Iris pigment epithelial cell (primary cell): ENCODE data around the gene GJD2.

Experiments
- DNase-seq: peaks from one replicate; pipeline ENCODE4 v3.0.0-alpha.2; 2011; ENCODE audit warnings: low read depth

GJD2 gene

DNA sequence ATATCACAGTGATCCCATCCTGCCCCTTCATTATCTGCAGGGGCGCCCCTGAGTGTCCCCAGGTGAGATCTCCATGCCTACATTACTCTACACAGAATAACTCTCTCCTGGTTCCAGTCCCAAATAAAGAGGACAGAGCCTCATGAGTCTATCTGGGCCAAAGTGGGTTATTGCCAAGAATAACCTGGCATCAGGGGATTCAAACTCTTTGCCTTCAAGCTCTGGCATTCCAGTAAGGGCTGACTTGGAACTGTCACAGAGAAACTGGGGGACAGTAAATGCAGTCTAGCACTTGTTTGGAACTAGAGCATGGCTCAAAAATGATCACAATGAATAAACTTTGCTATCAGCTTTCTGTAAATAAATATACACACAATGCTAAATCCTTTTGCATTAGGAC is 30.3 kb downstream of the GJD2 start:
- no peak for DNase-seq

DNA sequence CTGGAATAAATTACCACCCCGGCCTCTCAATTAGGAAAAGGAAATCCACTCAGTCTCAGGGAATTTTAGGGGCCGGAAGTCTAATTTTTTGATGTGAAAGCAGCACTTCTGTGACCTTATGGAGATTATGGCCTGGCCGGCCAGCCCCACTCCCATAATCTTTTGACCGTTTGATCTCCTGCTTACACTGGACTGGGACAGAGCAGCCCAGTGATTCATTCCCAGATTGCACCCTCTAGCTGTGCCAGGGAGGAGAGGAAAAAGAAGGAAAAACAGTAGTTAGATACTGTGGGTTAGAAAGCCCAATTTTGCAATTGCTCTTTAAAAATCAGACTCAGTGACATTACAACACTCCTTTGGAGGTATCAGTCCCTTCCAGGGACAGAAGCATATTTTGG is 32.4 kb downstream of the GJD2 start:
- DNase-seq: peak; percentile 20

DNA sequence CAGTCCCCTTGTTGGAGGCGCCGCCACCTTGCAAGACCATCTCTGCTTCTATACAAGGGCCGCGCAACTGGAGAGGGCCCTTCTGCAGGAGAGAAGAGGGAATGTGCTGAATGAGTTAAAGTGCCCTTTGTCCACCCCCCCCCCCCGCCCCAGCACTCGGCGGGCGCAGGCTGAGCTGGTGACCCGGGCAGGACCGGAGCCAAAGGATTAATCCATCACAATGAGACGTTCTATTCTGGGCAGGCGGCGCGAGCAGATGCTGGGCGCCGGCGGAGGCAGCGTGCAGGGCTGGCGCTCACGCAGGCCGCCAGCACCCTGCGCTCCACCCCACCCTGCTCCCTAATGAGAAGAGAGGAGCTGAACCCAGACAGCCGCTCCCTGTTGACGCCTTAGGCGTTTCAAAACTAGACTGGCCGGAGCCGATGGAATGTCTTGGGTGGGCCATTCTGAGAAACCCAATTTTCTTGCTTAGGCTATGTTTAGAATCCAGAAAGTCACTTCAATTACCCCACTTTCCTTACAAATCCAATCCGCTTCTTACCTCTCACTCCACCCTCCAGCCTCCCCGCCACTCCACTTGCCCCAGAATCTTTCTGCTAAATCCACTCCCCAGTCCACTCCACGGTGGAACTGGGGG is 32.9 kb downstream of the GJD2 start:
- peak; percentile 54 for DNase-seq

DNA sequence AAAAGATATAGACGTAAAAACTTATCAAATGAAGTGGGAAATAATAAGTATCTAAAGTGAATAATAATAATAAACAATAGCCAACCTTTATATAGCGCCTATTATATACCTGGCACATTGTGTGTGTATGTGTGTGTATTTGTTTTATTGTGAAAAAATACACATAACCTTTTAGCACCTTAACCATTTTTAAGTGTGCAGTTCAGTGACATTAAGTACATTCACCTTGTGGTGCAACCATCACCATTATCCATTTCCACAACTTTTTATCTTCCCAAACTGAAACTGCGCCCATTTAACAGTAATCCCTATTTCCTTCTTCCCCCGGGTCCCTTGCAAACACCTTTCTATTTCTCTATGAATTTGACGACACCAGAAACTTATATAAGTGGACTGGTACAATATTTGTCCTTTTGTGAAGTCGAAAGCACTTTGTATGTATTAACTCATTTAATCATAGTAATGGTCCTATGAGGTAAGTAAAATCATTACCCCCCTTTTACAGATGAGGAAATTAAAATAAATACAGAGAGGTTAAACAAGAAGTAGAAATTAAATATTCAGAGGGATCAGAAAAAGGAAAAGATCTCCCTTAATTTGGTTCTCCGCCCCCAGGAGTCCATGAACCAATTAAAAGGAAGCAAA is 33.5 kb downstream of the GJD2 start:
- DNase-seq: no peak

DNA sequence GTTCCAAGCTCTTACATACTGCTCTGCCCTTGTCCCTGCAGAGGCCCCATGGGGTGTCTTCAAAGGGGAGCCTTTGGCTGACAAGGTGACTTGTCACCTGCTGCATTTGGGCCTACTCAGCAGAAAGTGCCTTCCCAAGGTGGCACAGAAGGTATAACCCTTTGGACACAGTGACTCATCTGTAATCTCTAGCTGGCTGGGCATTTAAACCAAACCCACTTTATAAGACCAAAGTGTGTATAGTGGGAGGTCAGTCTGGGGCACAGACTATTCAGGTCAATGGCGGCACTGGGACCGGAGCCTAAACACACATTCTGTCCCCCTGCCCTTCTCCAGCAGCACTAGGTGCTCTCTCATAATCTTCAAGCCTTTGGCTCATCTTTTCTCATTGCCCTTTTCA is 35.1 kb downstream of the GJD2 start:
- no peak for DNase-seq

DNA sequence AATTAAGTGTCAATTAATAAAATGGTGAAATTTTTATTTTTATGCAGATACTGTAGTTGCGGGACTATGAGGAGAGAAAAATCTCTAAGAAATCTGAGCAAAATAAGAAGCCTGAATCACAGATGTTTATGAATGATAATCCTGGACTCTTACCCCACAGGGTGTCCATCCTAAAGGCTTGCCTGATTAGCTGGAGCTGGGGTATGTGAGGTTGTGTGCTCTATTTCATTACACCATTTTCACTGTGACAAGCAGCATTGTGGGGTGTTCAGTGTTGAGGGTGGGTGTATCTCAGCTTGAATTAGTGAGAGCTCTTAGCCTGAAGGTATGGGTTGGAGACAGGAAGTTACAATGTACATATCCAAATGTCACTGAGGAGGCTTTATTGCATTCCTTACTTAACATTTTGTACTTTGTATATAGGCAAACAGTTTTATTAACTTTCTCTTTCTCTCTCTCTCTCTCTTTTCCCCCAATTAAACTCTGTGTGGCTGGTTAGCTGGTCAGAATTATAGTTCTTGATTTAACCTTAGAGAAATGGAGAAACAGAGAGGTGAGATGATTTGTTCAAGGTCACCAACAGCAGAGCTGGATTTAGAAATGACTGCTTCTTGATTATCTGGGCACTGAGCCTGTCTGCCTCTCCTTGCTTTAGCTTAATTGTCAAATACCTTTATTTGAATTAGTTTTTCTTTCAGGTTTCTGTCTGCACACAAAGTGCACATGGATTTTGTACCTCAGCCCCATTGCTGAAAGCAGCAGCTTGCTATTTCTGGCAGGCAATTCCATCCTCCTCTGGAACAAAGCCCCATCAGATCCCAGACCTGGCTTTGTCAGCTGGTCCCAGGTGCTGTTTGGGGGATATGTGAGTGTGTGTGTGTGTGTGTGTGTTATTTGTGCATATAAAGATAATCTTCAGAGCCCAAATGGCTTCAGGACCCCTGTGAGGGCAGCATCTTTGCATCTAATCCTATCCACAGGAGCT is 35.8 kb downstream of the GJD2 start:
- DNase-seq: peak; percentile 35

DNA sequence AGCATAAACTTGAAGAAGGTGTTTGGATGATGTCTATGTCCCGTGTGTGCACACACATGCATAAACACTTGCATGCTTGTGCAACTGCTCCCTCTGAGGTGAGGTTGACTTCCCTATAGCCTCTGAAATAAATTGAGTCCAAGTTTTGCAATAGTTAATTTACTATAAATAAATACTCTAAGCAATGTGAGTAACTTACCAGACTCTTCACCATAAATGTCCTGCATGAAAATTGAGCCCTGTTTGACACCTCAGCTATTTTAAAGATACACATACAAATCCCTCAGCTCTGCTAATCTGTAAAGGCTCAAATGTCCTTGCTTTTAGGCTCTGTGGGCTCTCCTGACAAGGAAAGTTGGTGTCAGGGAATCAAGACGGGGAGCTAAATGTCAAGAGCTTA is 37.1 kb downstream of the GJD2 start:
- DNase-seq: peak; percentile 7

DNA sequence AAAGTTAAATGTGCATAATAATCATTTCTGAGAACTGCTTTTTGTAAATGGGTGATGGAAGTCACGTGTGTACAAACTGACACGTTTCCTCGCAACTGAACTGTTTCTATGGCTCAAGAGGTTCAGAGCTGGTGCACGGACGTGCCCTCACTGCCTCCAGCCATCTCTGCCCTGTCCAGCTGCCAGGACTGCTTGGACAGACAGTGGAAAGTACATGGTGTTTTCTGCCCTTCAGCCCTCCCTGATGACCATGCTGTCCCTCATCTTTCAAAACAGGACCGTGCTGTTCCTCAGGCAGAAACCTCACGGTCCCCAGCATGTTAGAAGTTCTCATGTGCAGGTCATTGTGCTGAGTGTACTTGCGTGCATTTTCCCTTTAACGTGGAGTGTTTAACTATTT is 38.7 kb downstream of the GJD2 start:
- DNase-seq: no peak

DNA sequence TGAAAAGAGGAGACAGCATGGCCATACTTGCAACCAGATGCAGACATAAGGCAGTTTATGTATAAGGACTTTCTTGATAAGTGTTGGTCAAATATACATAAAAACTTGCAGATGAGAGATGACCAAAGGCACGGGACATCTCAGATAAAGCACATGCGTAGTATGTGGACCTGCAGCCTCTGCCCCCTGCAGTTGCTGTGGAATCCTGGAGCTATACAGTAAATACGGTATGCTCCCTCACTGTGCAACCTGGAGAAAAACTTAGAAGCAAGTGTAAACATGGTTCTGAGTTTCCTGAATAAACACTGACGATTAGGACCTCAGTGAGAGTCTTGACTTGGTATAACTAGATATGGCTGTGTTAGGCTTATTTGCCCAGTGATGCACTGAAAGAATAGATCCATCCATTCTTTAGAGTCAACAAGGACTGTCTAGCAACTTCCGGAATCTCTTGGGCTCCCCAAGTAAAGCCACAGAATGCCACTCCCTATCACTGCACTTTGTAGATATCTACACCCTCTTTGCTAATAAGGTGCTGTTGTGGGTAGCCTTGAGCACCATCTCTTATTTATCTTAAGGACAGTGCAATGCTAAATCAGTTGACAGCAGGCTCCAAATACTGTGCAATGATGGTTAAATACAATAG is 40.2 kb downstream of the GJD2 start:
- DNase-seq: no peak

DNA sequence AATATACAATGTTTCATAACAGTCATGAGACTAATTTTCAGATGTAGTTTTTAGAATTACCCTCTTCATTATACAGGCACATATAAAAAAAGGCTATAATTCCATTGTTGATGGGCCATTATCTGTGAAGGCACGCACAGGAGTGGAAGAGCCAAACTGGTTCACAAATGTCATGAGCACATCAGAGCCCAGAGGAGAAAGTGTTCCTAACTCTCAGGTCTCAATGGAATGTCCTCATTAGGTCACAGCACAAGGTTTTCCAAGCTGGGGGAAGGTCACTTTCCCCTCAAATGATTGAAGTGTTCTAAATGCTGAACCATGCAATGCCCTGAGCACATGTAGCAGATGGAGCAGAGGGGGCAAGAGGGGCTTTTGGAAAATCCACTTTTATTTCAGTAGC is 41.2 kb downstream of the GJD2 start:
- DNase-seq: no peak

DNA sequence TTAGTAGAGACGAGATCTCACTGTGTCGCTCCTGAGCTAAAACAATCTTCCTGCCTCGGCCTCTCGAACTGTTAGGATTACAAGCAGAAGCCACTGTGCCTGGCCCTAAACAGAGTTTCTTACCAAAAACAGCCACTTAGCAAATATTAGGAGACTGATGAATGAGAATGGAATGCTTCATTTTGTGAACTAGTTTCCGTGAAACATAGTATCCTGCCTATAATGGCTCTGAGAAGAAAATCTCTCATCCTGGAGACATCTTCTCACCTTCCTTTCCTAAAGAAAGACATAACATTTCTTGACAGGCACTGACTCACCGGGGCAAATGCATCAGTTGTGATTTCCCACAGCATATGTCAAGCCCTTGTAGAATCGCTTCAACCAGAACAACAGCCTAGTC is 44.9 kb downstream of the GJD2 start:
- peak; percentile 52 for DNase-seq

DNA sequence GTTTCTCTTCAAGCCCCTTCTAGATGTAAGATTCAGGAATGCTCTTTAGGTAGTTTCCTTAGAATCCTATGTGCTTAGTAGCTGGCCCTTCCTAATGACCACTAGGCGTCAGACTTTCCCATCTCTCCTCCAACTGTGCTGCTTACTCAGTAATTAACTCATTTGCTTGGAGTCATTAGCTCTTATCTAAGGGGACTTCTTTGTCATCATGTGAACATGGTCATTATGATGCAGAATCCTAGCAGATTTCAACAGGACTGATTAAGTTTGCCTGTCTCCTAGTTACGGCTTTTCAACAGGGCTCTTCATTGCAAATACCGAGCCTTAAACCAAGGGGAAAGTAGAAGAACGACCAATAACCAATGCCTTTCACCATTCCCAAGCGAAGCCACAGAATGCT is 46.4 kb downstream of the GJD2 start:
- DNase-seq: peak; percentile 56

DNA sequence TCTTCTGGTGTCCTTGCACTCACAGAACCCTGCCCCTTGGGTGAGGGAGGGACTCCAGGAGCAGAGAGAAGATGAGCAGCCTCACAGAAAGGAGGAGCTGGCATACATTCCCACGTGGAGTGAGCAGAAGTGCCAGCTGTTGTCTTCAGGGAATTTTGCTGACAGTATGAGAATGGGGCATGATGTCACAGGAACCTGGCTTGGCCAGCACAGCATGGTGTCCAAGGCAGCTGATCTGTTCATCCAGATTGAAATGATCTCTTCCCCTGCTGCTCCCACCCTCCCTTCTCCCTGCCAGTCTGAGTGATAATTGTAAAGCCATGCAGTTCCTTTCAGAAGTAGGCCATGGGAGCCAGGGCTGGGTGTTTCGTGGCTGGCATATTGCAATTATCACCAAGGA is 53.3 kb downstream of the GJD2 start:
- DNase-seq: no peak
